CD4-positive, alpha-beta T cell treated with Interferon gamma for 1 hour (primary cell): ENCODE results near the gene ITGAE.
"Not testable (repeated sequence)": the region's sequence is repeated elsewhere in the genome, so short reads cannot be mapped to it uniquely, and the experiment has no call there.

Source experiments
- DNase-seq: peaks from one replicate; pipeline ENCODE4 v3.0.0-alpha.2; 2020

The ITGAE gene

GRCh38 chr17:3794152-3794551 lies 6.8 kb downstream of the ITGAE start:
- DNase-seq = not testable (repeated sequence)

- DNase-seq = not testable (repeated sequence)
Observed at GRCh38 chr17:3793258-3793657, 7.7 kb downstream of the ITGAE start.

- DNase-seq = no peak
Observed at GRCh38 chr17:3792481-3792880, 8.5 kb downstream of the ITGAE start.

GRCh38 chr17:3788200-3788599 lies 12.8 kb downstream of the ITGAE start:
- DNase-seq = peak; percentile 48

GRCh38 chr17:3785323-3785722 lies 15.7 kb downstream of the ITGAE start:
- DNase-seq = not testable (repeated sequence)

GRCh38 chr17:3782751-3783150 lies 18.2 kb downstream of the ITGAE start:
- DNase-seq = no peak

GRCh38 chr17:3780986-3781385 lies 20.0 kb downstream of the ITGAE start:
- DNase-seq = no peak

- no peak for DNase-seq
Observed at GRCh38 chr17:3777366-3778120, 23.4 kb downstream of the ITGAE start.

GRCh38 chr17:3773966-3774365 lies 27.0 kb downstream of the ITGAE start:
- DNase-seq = no peak

- no peak for DNase-seq
Observed at GRCh38 chr17:3773511-3773910, 27.5 kb downstream of the ITGAE start.

- DNase-seq = no peak
Observed at GRCh38 chr17:3772764-3773163, 28.2 kb downstream of the ITGAE start.

- peak; percentile 18 for DNase-seq
Observed at GRCh38 chr17:3771140-3771539, 29.8 kb downstream of the ITGAE start.

- DNase-seq = peak; percentile 58
Observed at GRCh38 chr17:3770466-3770865, 30.5 kb downstream of the ITGAE start.

- DNase-seq = no peak
Observed at GRCh38 chr17:3768769-3769168, 32.2 kb downstream of the ITGAE start.

GRCh38 chr17:3768341-3768740 lies 32.6 kb downstream of the ITGAE start:
- DNase-seq = no peak

GRCh38 chr17:3766779-3767178 lies 34.2 kb downstream of the ITGAE start:
- no peak for DNase-seq

GRCh38 chr17:3765981-3766380 lies 35.0 kb downstream of the ITGAE start:
- DNase-seq = no peak

GRCh38 chr17:3763777-3764170 lies 37.2 kb downstream of the ITGAE start:
- no peak for DNase-seq

- peak; percentile 34 for DNase-seq
Observed at GRCh38 chr17:3762922-3763776, 37.8 kb downstream of the ITGAE start.

- no peak for DNase-seq
Observed at GRCh38 chr17:3761918-3762380, 39.0 kb downstream of the ITGAE start.

- DNase-seq = no peak
Observed at GRCh38 chr17:3761036-3761917, 39.7 kb downstream of the ITGAE start.

GRCh38 chr17:3759597-3760216 lies 41.3 kb downstream of the ITGAE start:
- DNase-seq = no peak
